K562 (cell line): Measurements from ENCODE around the gene TMC4. TPM values are rescaled to one million over a fixed set of nuclear protein-coding genes. Genes with fewer than 3 reads are reported as not detected.
A peak's percentile ranks its signal among the peaks of the same experiment; 100 is the strongest.

Source experiments
- ATF1 ChIP-seq, 2 experiments: fragments of 450-650 bp in 1 of 2; IDR thresholded peaks; 2 replicates each; pipeline ENCODE4 v1.6.1; 2016; ENCODE audit warnings: missing compliant biosample characterization in 1 of 2, missing genetic modification characterization in 1 of 2
- BRF1 ChIP-seq: IDR thresholded peaks from 3 replicates; pipeline ENCODE4 v1.6.1; 2011; ENCODE audit warnings: borderline replicate concordance, mild to moderate bottlenecking; ENCODE audit not compliant: insufficient read length; ENCODE audit errors: extremely low read depth
- CREM ChIP-seq: IDR thresholded peaks from 2 replicates; pipeline ENCODE4 v1.6.1; 2014; ENCODE audit warnings: antibody characterized with exemption, low read depth
- E2F8 ChIP-seq: fragments of 450-650 bp; IDR thresholded peaks from 2 replicates; pipeline ENCODE4 v1.7.1; 2018; ENCODE audit warnings: mild to moderate bottlenecking, low read depth; ENCODE audit not compliant: partially characterized antibody
- FOXM1 ChIP-seq, 2 experiments: fragments of 450-650 bp in 1 of 2; sonication (generic) in 1 of 2; formaldehyde crosslinking in 1 of 2; IDR thresholded peaks; 2 replicates each; pipeline versions ENCODE4 v1.6.1 to v1.9.0; 2017 to 2022; ENCODE audit warnings: low read depth in 2 of 2, mild to moderate bottlenecking in 2 of 2, missing genetic modification reagents in 1 of 2, moderate library complexity in 1 of 2
- HMGXB4 ChIP-seq: sonication (generic); formaldehyde crosslinking; IDR thresholded peaks from 2 replicates; pipeline ENCODE4 v1.8.1; 2023; ENCODE audit warnings: mild to moderate bottlenecking, missing genetic modification reagents
- MECOM ChIP-seq: fragments of 250-450 bp; sonication (Bioruptor Pico); IDR thresholded peaks from 2 replicates; pipeline ENCODE4 v1.8.0; 2022; ENCODE audit warnings: inconsistent platforms
- MTA3 ChIP-seq: fragments of 450-650 bp; formaldehyde crosslinking; IDR thresholded peaks from 2 replicates; pipeline ENCODE4 v1.6.1; 2017; ENCODE audit warnings: mild to moderate bottlenecking, borderline replicate concordance
- NEUROD1 ChIP-seq: fragments of 150-350 bp; IDR thresholded peaks from 2 replicates; pipeline ENCODE4 v1.6.1; 2014; ENCODE audit warnings: borderline replicate concordance, low read length, low read depth; ENCODE audit not compliant: partially characterized antibody
- RB1 ChIP-seq: fragments of 450-650 bp; IDR thresholded peaks from 2 replicates; pipeline ENCODE4 v1.6.1; 2017; ENCODE audit warnings: low read depth, mild to moderate bottlenecking
- SIN3B ChIP-seq: fragments of 450-650 bp; IDR thresholded peaks from 2 replicates; pipeline ENCODE4 v1.6.1; 2017; ENCODE audit warnings: low read depth, mild to moderate bottlenecking, moderate library complexity
- SRF ChIP-seq, 2 experiments: fragments of 250-450, 450-650 bp in 1 of 2; sonication (Bioruptor Pico) in 1 of 2; sonication (generic) in 1 of 2; formaldehyde crosslinking; IDR thresholded peaks; 2 replicates each; pipeline versions ENCODE4 v1.5.0 to v1.5.1; 2020 to 2022; ENCODE audit warnings: mild to moderate bottlenecking in 1 of 2, missing genetic modification reagents in 1 of 2
- SUPT5H ChIP-seq: fragments of 450-650 bp; IDR thresholded peaks from 2 replicates; pipeline ENCODE4 v1.6.1; 2016
- VEZF1 ChIP-seq: fragments of 200-800 bp; sonication (Bioruptor generic); IDR thresholded peaks from 2 replicates; pipeline ENCODE4 v1.6.1; 2017; ENCODE audit warnings: missing genetic modification characterization, missing compliant biosample characterization
- ZFPM2 ChIP-seq: fragments of 250-450 bp; sonication (Bioruptor Pico); IDR thresholded peaks from 2 replicates; pipeline ENCODE4 v1.5.1; 2022; ENCODE audit warnings: mild to moderate bottlenecking
- ZNF121 ChIP-seq: sonication (generic); formaldehyde crosslinking; conservative IDR thresholded peaks from 2 replicates; pipeline ENCODE4 v1.8.0; 2022; ENCODE audit warnings: missing genetic modification reagents
- ZNF311 ChIP-seq: fragments of 250-450 bp; sonication (Bioruptor Pico); IDR thresholded peaks from 2 replicates; pipeline ENCODE4 v1.4.0; 2020; ENCODE audit warnings: mild to moderate bottlenecking, moderate library complexity
- polyA plus RNA-seq, 8 experiments: library from polyadenylated mRNA; depleted of rRNA in 4 of 8; stranded (reverse) in 5 of 8; unstranded in 3 of 8; fragments of >200 nt; fragmentation: Nextera tagmentation in 2 of 8; fragmentation: Illumina TruSeq in 1 of 8; extraction: Ambion mirVana in 2 of 8; extraction: Trizol in 1 of 8; gene quantifications; 2 replicates each; pipeline versions ENCODE4 v1.2.1 to v1.2.3, GENCODE V29; 2011 to 2014; ENCODE audit warnings: inconsistent platforms in 1 of 8, missing spikeins in 1 of 8
- total RNA-seq, 7 experiments: library from RNA; depleted of rRNA in 6 of 7; stranded (reverse); fragments of >200 nt in 6 of 7; fragmentation: Illumina TruSeq in 2 of 7; extraction: Trizol in 2 of 7; gene quantifications; 2 replicates each; pipeline versions ENCODE4 v1.2.1 to v1.2.3, GENCODE V29; 2011 to 2021; ENCODE audit warnings: low replicate concordance in 1 of 7
- TF ChIP-seq, protein P1 (sequence below): sonication (generic); formaldehyde crosslinking; IDR thresholded peaks from 2 replicates; pipeline ENCODE4 v1.8.0; 2022; ENCODE audit warnings: missing genetic modification reagents, mild to moderate bottlenecking, borderline replicate concordance
- TF ChIP-seq, protein P2 (sequence below): fragments of 250-450 bp; sonication (Bioruptor Pico); IDR thresholded peaks from 2 replicates; pipeline ENCODE4 v1.5.0; 2020; ENCODE audit warnings: mild to moderate bottlenecking

TMC4 gene
- total and polyA plus RNA-seq, 9 of the 15 experiments (the other 6 are each of a cell fraction or from before 2014, with no cell fraction given) = 0.12 to 0.79 (median 0.36) TPM; not detected in 2

GRCh38 chr19:54189735-54190502 lies 17.0 kb upstream of the TMC4 start (continued):
- TF ChIP-seq E2F8 (peak; percentile 74), BRF1 (no peak), NEUROD1 (peak; percentile 32), SUPT5H (peak; percentile 96), CREM (peak; percentile 75), MECOM (no peak), SIN3B (no peak), ATF1 (CRISPR knock-in tag; IDR thresholded peaks at IDR 0.05) (no peak), ATF1 (tag; IDR thresholded peaks at IDR 0.05) (peak; percentile 94), MTA3 (peak; percentile 78; the same call in 1 of the 2 replicates), HMGXB4 (CRISPR knock-in tag) (no peak), RB1 (peak; percentile 87), ZFPM2 (CRISPR knock-in tag) (no peak), ZNF121 (CRISPR knock-in tag) (no peak), FOXM1 (IDR thresholded peaks at IDR 0.05; ENCODE audit: low read depth) (no peak), FOXM1 (CRISPR knock-in tag; IDR thresholded peaks at IDR 0.05; ENCODE audit: low read depth) (no peak), SRF (CRISPR knock-in tag; IDR thresholded peaks at IDR 0.05) (peak in 1 of 2 experiments; percentile 57; a peak in 1 of 4 replicates), ZNF311 (CRISPR knock-in tag) (no peak), VEZF1 (CRISPR knock-in tag) (0 out of 2 replicates have a peak, but pooled peaks have one; percentile 43)
- TF ChIP-seq, protein P1, sequence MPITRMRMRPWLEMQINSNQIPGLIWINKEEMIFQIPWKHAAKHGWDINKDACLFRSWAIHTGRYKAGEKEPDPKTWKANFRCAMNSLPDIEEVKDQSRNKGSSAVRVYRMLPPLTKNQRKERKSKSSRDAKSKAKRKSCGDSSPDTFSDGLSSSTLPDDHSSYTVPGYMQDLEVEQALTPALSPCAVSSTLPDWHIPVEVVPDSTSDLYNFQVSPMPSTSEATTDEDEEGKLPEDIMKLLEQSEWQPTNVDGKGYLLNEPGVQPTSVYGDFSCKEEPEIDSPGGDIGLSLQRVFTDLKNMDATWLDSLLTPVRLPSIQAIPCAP (CRISPR knock-in tag) = no peak
- TF ChIP-seq, protein P2, sequence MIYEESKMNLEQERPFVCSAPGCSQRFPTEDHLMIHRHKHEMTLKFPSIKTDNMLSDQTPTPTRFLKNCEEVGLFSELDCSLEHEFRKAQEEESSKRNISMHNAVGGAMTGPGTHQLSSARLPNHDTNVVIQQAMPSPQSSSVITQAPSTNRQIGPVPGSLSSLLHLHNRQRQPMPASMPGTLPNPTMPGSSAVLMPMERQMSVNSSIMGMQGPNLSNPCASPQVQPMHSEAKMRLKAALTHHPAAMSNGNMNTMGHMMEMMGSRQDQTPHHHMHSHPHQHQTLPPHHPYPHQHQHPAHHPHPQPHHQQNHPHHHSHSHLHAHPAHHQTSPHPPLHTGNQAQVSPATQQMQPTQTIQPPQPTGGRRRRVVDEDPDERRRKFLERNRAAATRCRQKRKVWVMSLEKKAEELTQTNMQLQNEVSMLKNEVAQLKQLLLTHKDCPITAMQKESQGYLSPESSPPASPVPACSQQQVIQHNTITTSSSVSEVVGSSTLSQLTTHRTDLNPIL = no peak
